K562 (cell line): ENCODE data around the gene CDK1. TPM values are rescaled to one million over a fixed set of nuclear protein-coding genes. Genes with fewer than 3 reads are reported as not detected.

Source experiments
- ATAC-seq: fragments of 200-7000 bp; cut with Tn5 transposase; 3 replicates; pipeline ENCODE4 v1.9.1; 2020; ENCODE audit warnings: moderate library complexity
- BruUV-seq: library from RNA; stranded (reverse); fragments of 400-500 nt; replicated peaks from 2 replicates; lab custom pipeline; 2021; lab: Mats Ljungman, UMichigan
- CTCF ChIA-PET: fragments of 300-600 bp; formaldehyde crosslinking; extraction: SDS; loops from one replicate; lab custom pipeline; 2021; ENCODE audit warnings: low intra/inter-chr PET ratio; lab: Yijun Ruan, JAX
- POLR2A ChIA-PET: fragments of 300-600, 350-650 bp; sonication (Branson Sonifier 250); formaldehyde crosslinking; extraction: SDS; loops from one replicate; lab custom pipeline; 2021; ENCODE audit warnings: antibody characterized with exemption, inconsistent platforms; lab: Yijun Ruan, JAX
- DNase-seq, 4 experiments: peaks; one replicate each; pipeline versions ENCODE4 v3.0.0 to v3.0.0-alpha.2; 2011 to 2018; ENCODE audit warnings: low spot score in 3 of 4, mixed read lengths in 3 of 4; ENCODE audit errors: extremely low read depth in 1 of 4
- FAIRE-seq: peaks from 2 replicates; lab custom pipeline; 2011; peaks lifted over from hg19 to GRCh38; lab: Jason Lieb, UNC
- H2AFZ ChIP-seq: 2 replicates; pipeline ENCODE4 v1.6.0; 2011; ENCODE audit warnings: low read depth, low read length, control low read depth, inconsistent platforms
- H3K27ac ChIP-seq: fragments of 200-600 bp; 3 replicates; pipeline ENCODE4 v1.8.0; 2011; ENCODE audit warnings: low read depth, mild to moderate bottlenecking, control low read depth, inconsistent platforms, low read length, moderate library complexity, mixed read lengths; ENCODE audit errors: extremely low read depth
- H3K27me3 ChIP-seq, 2 experiments: fragments of 300-600 bp in 1 of 2; 2 replicates in 1 of 2; 3 replicates in 1 of 2; pipeline versions ENCODE4 v1.6.0 to v1.8.0; 2011; ENCODE audit warnings: inconsistent platforms in 2 of 2, low read length in 2 of 2, mild to moderate bottlenecking in 1 of 2, mixed read lengths in 1 of 2, moderate library complexity in 1 of 2; ENCODE audit not compliant: control insufficient read depth in 2 of 2, insufficient read depth in 2 of 2
- H3K36me3 ChIP-seq: fragments of 300-600 bp; 3 replicates; pipeline ENCODE4 v1.8.0; 2011; ENCODE audit warnings: mild to moderate bottlenecking, low read length, inconsistent platforms; ENCODE audit not compliant: control insufficient read depth, insufficient read depth
- H3K4me1 ChIP-seq, 2 experiments: fragments of 200-600 bp in 1 of 2; replicated peaks in 1 of 2; 2 replicates in 1 of 2; 3 replicates in 1 of 2; pipeline versions ENCODE4 v1.5.1 to v1.8.0; 2011; ENCODE audit warnings: inconsistent platforms in 2 of 2, low read length in 2 of 2, mild to moderate bottlenecking in 1 of 2, mixed read lengths in 1 of 2, moderate library complexity in 1 of 2; ENCODE audit not compliant: control insufficient read depth in 2 of 2, insufficient read depth in 2 of 2
- H3K4me2 ChIP-seq: 2 replicates; pipeline ENCODE4 v1.6.1; 2011; ENCODE audit warnings: low read length, control low read depth, inconsistent platforms, mixed read lengths; ENCODE audit not compliant: insufficient read depth
- H3K4me3 ChIP-seq: fragments of 200-600 bp; sonication (generic), shearing (Covaris generic); 2 replicates; pipeline ENCODE4 v1.5.1; 2016; ENCODE audit warnings: control low read depth, inconsistent platforms
- H3K79me2 ChIP-seq: fragments of 200-600 bp; 3 replicates; pipeline ENCODE4 v1.8.0; 2011; ENCODE audit warnings: low read length, inconsistent platforms; ENCODE audit not compliant: control insufficient read depth, insufficient read depth
- H3K9ac ChIP-seq, 2 experiments: 2 replicates each; pipeline versions ENCODE4 v1.6.0 to v1.6.1; 2011; ENCODE audit warnings: low read depth in 2 of 2, low read length in 2 of 2, control low read depth in 1 of 2, inconsistent platforms in 1 of 2, mild to moderate bottlenecking in 1 of 2, mixed read lengths in 1 of 2; ENCODE audit not compliant: insufficient read depth in 1 of 2
- H3K9me1 ChIP-seq: one replicate; pipeline ENCODE4 v1.6.0; 2011; ENCODE audit warnings: inconsistent platforms, mild to moderate bottlenecking, low read length, moderate library complexity; ENCODE audit not compliant: control insufficient read depth, insufficient read depth
- H3K9me3 ChIP-seq: replicated peaks from 2 replicates; pipeline ENCODE4 v1.5.1; 2011; ENCODE audit warnings: low read depth, low read length, inconsistent platforms; ENCODE audit not compliant: control insufficient read depth, insufficient read depth
- H4K20me1 ChIP-seq: replicated peaks from 2 replicates; pipeline ENCODE4 v1.6.1; 2011; ENCODE audit warnings: low read length, inconsistent platforms, mixed read lengths; ENCODE audit not compliant: control insufficient read depth, insufficient read depth
- MEIS2 ChIP-seq: fragments of 450-650 bp; IDR thresholded peaks from 2 replicates; pipeline ENCODE4 v1.6.1; 2014; ENCODE audit warnings: mild to moderate bottlenecking; ENCODE audit not compliant: partially characterized antibody
- MTA2 ChIP-seq: fragments of 450-650 bp; IDR thresholded peaks from 2 replicates; pipeline ENCODE4 v1.6.1; 2016; ENCODE audit warnings: low read depth
- PBX2 ChIP-seq, 2 experiments: IDR thresholded peaks in 1 of 2; conservative IDR thresholded peaks in 1 of 2; 2 replicates each; pipeline ENCODE4 v1.6.1; 2016; ENCODE audit warnings: low read depth in 2 of 2, mild to moderate bottlenecking in 1 of 2, missing compliant biosample characterization in 1 of 2, missing genetic modification characterization in 1 of 2, moderate library complexity in 1 of 2
- WGBS: fragments of 100-300 bp; shearing (Covaris generic); methylation state at CpG from one replicate; pipeline ENCODE4 v1.1.6; 2016; ENCODE audit warnings: low coverage, mixed read lengths; ENCODE audit not compliant: insufficient coverage; ENCODE audit errors: missing lambda C conversion rate; 5-methylcytosine and 5-hydroxymethylcytosine counted together
- in situ Hi-C: fragments of 300-500 bp; cut with MboI; formaldehyde crosslinking; loops from 4 replicates; pipeline ENCODE4 v1.15.0; 2018; ENCODE audit warnings: inconsistent platforms, mixed read lengths
- intact Hi-C: fragments of 100-400 bp; cut with micrococcal nuclease; formaldehyde crosslinking; loops from 2 replicates; pipeline ENCODE4 v1.14.2; 2022
- polyA plus RNA-seq, 8 experiments: library from polyadenylated mRNA; depleted of rRNA in 4 of 8; stranded (reverse) in 5 of 8; unstranded in 3 of 8; fragments of >200 nt; fragmentation: Nextera tagmentation in 2 of 8; fragmentation: Illumina TruSeq in 1 of 8; extraction: Ambion mirVana in 2 of 8; extraction: Trizol in 1 of 8; gene quantifications; 2 replicates each; pipeline versions ENCODE4 v1.2.1 to v1.2.3, GENCODE V29; 2011 to 2014; ENCODE audit warnings: inconsistent platforms in 1 of 8, missing spikeins in 1 of 8
- total RNA-seq, 7 experiments: library from RNA; depleted of rRNA in 6 of 7; stranded (reverse); fragments of >200 nt in 6 of 7; fragmentation: Illumina TruSeq in 2 of 7; extraction: Trizol in 2 of 7; gene quantifications; 2 replicates each; pipeline versions ENCODE4 v1.2.1 to v1.2.3, GENCODE V29; 2011 to 2021; ENCODE audit warnings: low replicate concordance in 1 of 7

CDK1 gene
- total and polyA plus RNA-seq, 9 of the 15 experiments (the other 6 are each of a cell fraction or from before 2014, with no cell fraction given): 156 to 685 (median 236) TPM

GRCh38 chr10:60795465-60796202 lies 17.4 kb downstream of the CDK1 start:
- H3K79me2 ChIP-seq: peaks cover 30% of the 10 kb centered on the region
- POLR2A ChIA-PET: interaction anchor here (1.5 to 3.3 kb wide), 3 partner anchors 10 to 17 kb away, joined by 5 to 15 read pairs (median 6); partner anchors contain the start of gene CDK1
- intact Hi-C loops: no loop called here

More at GRCh38 chr10:60795465-60796202, 17.4 kb downstream of the CDK1 start:
- H4K20me1 ChIP-seq: no peaks in the 10 kb centered on the region
- DNase-seq (no peak), FAIRE-seq (no peak), ATAC-seq (no peak)
- peak; percentile 1 for TF ChIP-seq MEIS2
- TF ChIP-seq MTA2: no peak
- TF ChIP-seq PBX2 (CRISPR knock-in tag; IDR thresholded peaks at IDR 0.05; ENCODE audit: low read depth): no peak
- peak; percentile 76 for TF ChIP-seq PBX2 (tag; conservative IDR thresholded peaks at IDR 0.05; ENCODE audit: low read depth)
- no peak overlapping the region for H2AFZ ChIP-seq
- H3K9ac ChIP-seq: no peak overlapping the region
- H3K4me1 ChIP-seq: no peaks in the 10 kb centered on the region
- CTCF ChIA-PET: no interaction called here
- no TSS peak for BruUV-seq
- H3K36me3 ChIP-seq: peaks cover 67% of the 10 kb centered on the region
- H3K9me1 ChIP-seq: no peaks in the 10 kb centered on the region
- H3K4me3 ChIP-seq: no peak overlapping the region
- WGBS: 83% methylated on average over 3 of the region's 3 CpGs
- no peaks in the 10 kb centered on the region for H3K27me3 ChIP-seq
- no peak overlapping the region for H3K27ac ChIP-seq
- in situ Hi-C loops: no loop called here
- no peaks in the 10 kb centered on the region for H3K9me3 ChIP-seq
- no peak overlapping the region for H3K4me2 ChIP-seq
